WTC11 (cell line): ENCODE measurements around the gene WDR73. TPM values are rescaled to one million over a fixed set of nuclear protein-coding genes. Genes with fewer than 3 reads are reported as not detected.

ENCODE experiments used
- ATAC-seq: fragments of 200-7000 bp; cut with Tn5 transposase; 2 replicates; pipeline ENCODE4 v1.10.0; 2021; ENCODE audit warnings: mild to moderate bottlenecking, moderate library complexity
- CTCF ChIA-PET: fragments of 300-600 bp; sonication (Branson Sonifier 250); formaldehyde crosslinking; loops from one replicate; lab custom pipeline; 2021; ENCODE audit warnings: antibody characterized with exemption; lab: Charles Lee
- POLR2A ChIA-PET: fragments of 350-600 bp; sonication (Branson Sonifier 250); formaldehyde crosslinking; loops from one replicate; lab custom pipeline; 2021; ENCODE audit warnings: antibody characterized with exemption; lab: Charles Lee
- DNase-seq: peaks from one replicate; pipeline ENCODE4 v3.0.0; 2021; ENCODE audit warnings: low spot score
- H3K27ac Mint-ChIP-seq: 2 replicates; pipeline ENCODE4 v1.8.0; 2021; ENCODE audit warnings: mixed read lengths
- H3K27me3 Mint-ChIP-seq: 2 replicates; pipeline ENCODE4 v1.8.0; 2021; ENCODE audit warnings: low read depth, mild to moderate bottlenecking, moderate library complexity, mixed read lengths
- H3K36me3 Mint-ChIP-seq: 2 replicates; pipeline ENCODE4 v1.8.0; 2021; ENCODE audit warnings: mixed read lengths
- H3K4me1 Mint-ChIP-seq: 2 replicates; pipeline ENCODE4 v1.8.0; 2022; ENCODE audit warnings: mixed read lengths
- H3K4me3 Mint-ChIP-seq: 2 replicates; pipeline ENCODE4 v1.8.0; 2021; ENCODE audit warnings: mild to moderate bottlenecking, moderate library complexity, mixed read lengths
- H3K9me3 Mint-ChIP-seq: 2 replicates; pipeline ENCODE4 v1.8.0; 2021; ENCODE audit warnings: mixed read lengths
- ATF1 ChIP-seq: sonication (generic); formaldehyde crosslinking; IDR thresholded peaks from 2 replicates; pipeline ENCODE4 v1.8.1; 2023; ENCODE audit warnings: mild to moderate bottlenecking, moderate library complexity, missing genetic modification reagents
- CBFB ChIP-seq: sonication (generic); formaldehyde crosslinking; IDR thresholded peaks from 2 replicates; pipeline ENCODE4 v1.8.1; 2022; ENCODE audit warnings: mild to moderate bottlenecking, low read depth, missing genetic modification reagents
- ESRRA ChIP-seq: sonication (generic); formaldehyde crosslinking; IDR thresholded peaks from 2 replicates; pipeline ENCODE4 v1.8.1; 2022; ENCODE audit warnings: mild to moderate bottlenecking, missing genetic modification reagents, borderline replicate concordance
- FOXK1 ChIP-seq: sonication (generic); formaldehyde crosslinking; IDR thresholded peaks from 2 replicates; pipeline ENCODE4 v1.8.0; 2022; ENCODE audit warnings: mild to moderate bottlenecking, moderate library complexity, missing genetic modification reagents
- HMGA2 ChIP-seq: fragments of 250-450 bp; sonication (Bioruptor Pico); IDR thresholded peaks from 2 replicates; pipeline ENCODE4 v1.4.0; 2021; ENCODE audit warnings: mild to moderate bottlenecking, moderate library complexity
- NFYB ChIP-seq: sonication (generic); formaldehyde crosslinking; conservative IDR thresholded peaks from 2 replicates; pipeline ENCODE4 v1.8.0; 2022; ENCODE audit warnings: low read depth, missing genetic modification reagents
- NR3C1 ChIP-seq: sonication (generic); formaldehyde crosslinking; conservative IDR thresholded peaks from 2 replicates; pipeline ENCODE4 v1.8.1; 2023; ENCODE audit warnings: low read depth, mild to moderate bottlenecking, missing genetic modification reagents
- ZNF219 ChIP-seq: sonication (generic); formaldehyde crosslinking; IDR thresholded peaks from 2 replicates; pipeline ENCODE4 v1.8.0; 2023; ENCODE audit warnings: missing genetic modification reagents, mild to moderate bottlenecking, borderline replicate concordance
- ZNF232 ChIP-seq: sonication (generic); formaldehyde crosslinking; IDR thresholded peaks from 2 replicates; pipeline ENCODE4 v1.8.0; 2022; ENCODE audit warnings: mild to moderate bottlenecking, missing genetic modification reagents
- ZNF281 ChIP-seq: sonication (generic); formaldehyde crosslinking; IDR thresholded peaks from 2 replicates; pipeline ENCODE4 v1.8.0; 2023; ENCODE audit warnings: mild to moderate bottlenecking, missing genetic modification reagents
- total RNA-seq: library from RNA; stranded (reverse); gene quantifications from 3 replicates; pipeline ENCODE4 v1.2.3, GENCODE V29; 2021
- TF ChIP-seq, protein P1 (sequence below): fragments of 250-450 bp; sonication (Bioruptor Pico); IDR thresholded peaks from 2 replicates; pipeline ENCODE4 v1.8.0; 2021; ENCODE audit warnings: mild to moderate bottlenecking
- TF ChIP-seq, protein P2 (sequence below): sonication (generic); formaldehyde crosslinking; IDR thresholded peaks from 2 replicates; pipeline ENCODE4 v1.8.1; 2022; ENCODE audit warnings: low read depth, missing genetic modification reagents, borderline replicate concordance
- TF ChIP-seq, protein P3 (sequence below): fragments of 250-450 bp; sonication (Bioruptor Pico); conservative IDR thresholded peaks from 2 replicates; pipeline ENCODE4 v1.9.0; 2021; ENCODE audit warnings: mild to moderate bottlenecking
- TF ChIP-seq, protein P4 (sequence below): sonication (generic); formaldehyde crosslinking; IDR thresholded peaks from 2 replicates; pipeline ENCODE4 v1.8.1; 2023; ENCODE audit warnings: mild to moderate bottlenecking, missing genetic modification reagents
- TF ChIP-seq, protein P5 (sequence below): fragments of 250-450 bp; sonication (Bioruptor Pico); IDR thresholded peaks from 2 replicates; pipeline ENCODE4 v1.9.0; 2021; ENCODE audit warnings: mild to moderate bottlenecking
- TF ChIP-seq, protein P6 (sequence below): sonication (generic); formaldehyde crosslinking; IDR thresholded peaks from 2 replicates; pipeline ENCODE4 v1.8.1; 2023; ENCODE audit warnings: mild to moderate bottlenecking, moderate library complexity, missing genetic modification reagents

The WDR73 gene
- total RNA-seq, 1 experiment from 2014 or later: 22.6 TPM

- H3K27ac Mint-ChIP-seq: no peak overlapping the region
- ChIA-PET CTCF (interaction anchor here (0.7 to 7.5 kb wide), 9 partner anchors 19 to 219 kb away, joined by 3 to 63 read pairs (median 8); partner anchors contain the start of gene ZSCAN2), POLR2A (interaction anchor here (1.0 kb wide), 1 partner anchor 78 kb away, joined by 4 read pairs; no protein-coding TSS in a partner anchor)
- no peak for ATAC-seq
- peaks cover 21% of the 10 kb centered on the region for H3K27me3 Mint-ChIP-seq
- peaks cover 36% of the 10 kb centered on the region for H3K4me1 Mint-ChIP-seq
- H3K36me3 Mint-ChIP-seq: 0 out of 2 replicates have a peak, but pooled peaks cover 2% of the 10 kb centered on the region
- H3K9me3 Mint-ChIP-seq: no peaks in the 10 kb centered on the region
- TF ChIP-seq, protein P1, sequence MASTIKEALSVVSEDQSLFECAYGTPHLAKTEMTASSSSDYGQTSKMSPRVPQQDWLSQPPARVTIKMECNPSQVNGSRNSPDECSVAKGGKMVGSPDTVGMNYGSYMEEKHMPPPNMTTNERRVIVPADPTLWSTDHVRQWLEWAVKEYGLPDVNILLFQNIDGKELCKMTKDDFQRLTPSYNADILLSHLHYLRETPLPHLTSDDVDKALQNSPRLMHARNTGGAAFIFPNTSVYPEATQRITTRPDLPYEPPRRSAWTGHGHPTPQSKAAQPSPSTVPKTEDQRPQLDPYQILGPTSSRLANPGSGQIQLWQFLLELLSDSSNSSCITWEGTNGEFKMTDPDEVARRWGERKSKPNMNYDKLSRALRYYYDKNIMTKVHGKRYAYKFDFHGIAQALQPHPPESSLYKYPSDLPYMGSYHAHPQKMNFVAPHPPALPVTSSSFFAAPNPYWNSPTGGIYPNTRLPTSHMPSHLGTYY: no peak
- TF ChIP-seq ZNF232 (CRISPR knock-in tag) (no peak), NFYB (no peak), NR3C1 (CRISPR knock-in tag) (no peak), FOXK1 (CRISPR knock-in tag) (no peak), ZNF219 (CRISPR knock-in tag) (no peak), ZNF281 (no peak), HMGA2 (no peak)
- TF ChIP-seq, protein P2, sequence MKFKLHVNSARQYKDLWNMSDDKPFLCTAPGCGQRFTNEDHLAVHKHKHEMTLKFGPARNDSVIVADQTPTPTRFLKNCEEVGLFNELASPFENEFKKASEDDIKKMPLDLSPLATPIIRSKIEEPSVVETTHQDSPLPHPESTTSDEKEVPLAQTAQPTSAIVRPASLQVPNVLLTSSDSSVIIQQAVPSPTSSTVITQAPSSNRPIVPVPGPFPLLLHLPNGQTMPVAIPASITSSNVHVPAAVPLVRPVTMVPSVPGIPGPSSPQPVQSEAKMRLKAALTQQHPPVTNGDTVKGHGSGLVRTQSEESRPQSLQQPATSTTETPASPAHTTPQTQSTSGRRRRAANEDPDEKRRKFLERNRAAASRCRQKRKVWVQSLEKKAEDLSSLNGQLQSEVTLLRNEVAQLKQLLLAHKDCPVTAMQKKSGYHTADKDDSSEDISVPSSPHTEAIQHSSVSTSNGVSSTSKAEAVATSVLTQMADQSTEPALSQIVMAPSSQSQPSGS (CRISPR knock-in tag): no peak
- TF ChIP-seq, all 79 proteins: peak for 0
- H3K4me3 Mint-ChIP-seq: peak overlapping the region; percentile 77
- DNase-seq: no peak
These were observed 3.6 kb upstream of the WDR73 start for GRCh38 chr15:84657748-84658079.

DNA sequence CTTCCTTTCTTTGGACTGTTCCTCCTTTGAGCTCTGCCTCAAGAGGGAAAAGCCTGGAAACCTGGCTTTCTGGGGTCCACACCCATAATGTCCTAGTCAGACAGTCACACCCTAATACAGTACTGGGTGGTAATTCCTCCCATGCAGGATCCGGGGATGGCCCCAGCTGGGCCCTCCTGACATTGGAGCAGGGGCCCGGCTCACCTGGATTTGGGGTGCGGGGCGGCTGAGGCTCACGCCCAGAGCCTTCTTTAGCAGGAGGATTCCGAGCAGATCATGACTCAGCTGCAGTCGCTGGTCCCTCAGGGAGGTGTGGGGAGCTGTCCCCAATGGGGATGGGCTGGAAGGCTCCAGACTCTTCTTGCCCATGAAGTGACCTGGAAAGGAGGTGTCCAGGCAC, 2.9 kb upstream of the WDR73 start:
- H3K4me3 Mint-ChIP-seq: peak overlapping the region; percentile 77
- H3K36me3 Mint-ChIP-seq: peaks cover 7% of the 10 kb centered on the region
- no peak for ATAC-seq
- peaks cover 40% of the 10 kb centered on the region for H3K4me1 Mint-ChIP-seq
- no peak for DNase-seq
- CTCF ChIA-PET: interaction anchor here (0.9 to 7.5 kb wide), 6 partner anchors 19 to 271 kb away, joined by 4 to 63 read pairs (median 10); partner anchors contain the start of gene ZSCAN2
- no peak overlapping the region for H3K27ac Mint-ChIP-seq
- H3K27me3 Mint-ChIP-seq: peaks cover 21% of the 10 kb centered on the region
- POLR2A ChIA-PET: no interaction called here
- H3K9me3 Mint-ChIP-seq: no peaks in the 10 kb centered on the region
- no peak for TF ChIP-seq ATF1 (CRISPR knock-in tag)
- no peak for TF ChIP-seq ESRRA (CRISPR knock-in tag)
- TF ChIP-seq, protein P3, sequence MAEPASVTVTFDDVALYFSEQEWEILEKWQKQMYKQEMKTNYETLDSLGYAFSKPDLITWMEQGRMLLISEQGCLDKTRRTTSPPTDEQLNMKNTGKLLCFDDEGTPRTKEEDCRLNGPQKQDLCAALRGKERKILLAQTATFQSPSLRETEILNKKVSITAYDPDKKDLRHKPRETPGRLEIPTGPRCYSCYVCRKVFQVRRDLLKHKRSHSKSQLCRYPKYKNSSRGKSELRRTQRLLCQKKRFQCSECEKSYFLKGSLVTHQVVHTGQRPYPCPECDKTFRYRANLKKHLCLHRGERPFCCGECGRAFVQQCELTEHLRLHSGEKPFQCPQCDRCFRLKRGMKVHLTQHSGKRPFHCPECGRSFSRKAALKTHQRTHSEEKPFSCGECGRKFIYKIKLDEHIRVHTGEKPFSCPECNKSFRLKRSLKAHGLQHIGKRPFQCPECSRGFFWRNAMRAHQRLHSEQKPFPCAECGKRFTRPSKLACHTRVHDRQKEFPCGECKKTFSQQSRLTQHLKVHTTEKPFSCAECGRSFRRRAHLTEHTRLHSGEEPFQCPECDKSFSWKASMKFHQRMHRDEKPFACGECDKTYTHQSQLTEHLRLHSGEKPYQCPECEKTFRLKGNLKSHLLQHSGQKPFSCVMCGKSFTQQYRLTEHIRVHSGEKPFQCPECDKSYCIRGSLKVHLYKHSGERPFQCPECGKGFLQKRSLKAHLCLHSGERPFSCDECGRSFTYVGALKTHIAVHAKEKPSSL (CRISPR knock-in tag): no peak
- TF ChIP-seq CBFB (CRISPR knock-in tag): no peak
- TF ChIP-seq, protein P4, sequence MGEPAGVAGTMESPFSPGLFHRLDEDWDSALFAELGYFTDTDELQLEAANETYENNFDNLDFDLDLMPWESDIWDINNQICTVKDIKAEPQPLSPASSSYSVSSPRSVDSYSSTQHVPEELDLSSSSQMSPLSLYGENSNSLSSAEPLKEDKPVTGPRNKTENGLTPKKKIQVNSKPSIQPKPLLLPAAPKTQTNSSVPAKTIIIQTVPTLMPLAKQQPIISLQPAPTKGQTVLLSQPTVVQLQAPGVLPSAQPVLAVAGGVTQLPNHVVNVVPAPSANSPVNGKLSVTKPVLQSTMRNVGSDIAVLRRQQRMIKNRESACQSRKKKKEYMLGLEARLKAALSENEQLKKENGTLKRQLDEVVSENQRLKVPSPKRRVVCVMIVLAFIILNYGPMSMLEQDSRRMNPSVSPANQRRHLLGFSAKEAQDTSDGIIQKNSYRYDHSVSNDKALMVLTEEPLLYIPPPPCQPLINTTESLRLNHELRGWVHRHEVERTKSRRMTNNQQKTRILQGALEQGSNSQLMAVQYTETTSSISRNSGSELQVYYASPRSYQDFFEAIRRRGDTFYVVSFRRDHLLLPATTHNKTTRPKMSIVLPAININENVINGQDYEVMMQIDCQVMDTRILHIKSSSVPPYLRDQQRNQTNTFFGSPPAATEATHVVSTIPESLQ (CRISPR knock-in tag): no peak
- TF ChIP-seq, protein P5, sequence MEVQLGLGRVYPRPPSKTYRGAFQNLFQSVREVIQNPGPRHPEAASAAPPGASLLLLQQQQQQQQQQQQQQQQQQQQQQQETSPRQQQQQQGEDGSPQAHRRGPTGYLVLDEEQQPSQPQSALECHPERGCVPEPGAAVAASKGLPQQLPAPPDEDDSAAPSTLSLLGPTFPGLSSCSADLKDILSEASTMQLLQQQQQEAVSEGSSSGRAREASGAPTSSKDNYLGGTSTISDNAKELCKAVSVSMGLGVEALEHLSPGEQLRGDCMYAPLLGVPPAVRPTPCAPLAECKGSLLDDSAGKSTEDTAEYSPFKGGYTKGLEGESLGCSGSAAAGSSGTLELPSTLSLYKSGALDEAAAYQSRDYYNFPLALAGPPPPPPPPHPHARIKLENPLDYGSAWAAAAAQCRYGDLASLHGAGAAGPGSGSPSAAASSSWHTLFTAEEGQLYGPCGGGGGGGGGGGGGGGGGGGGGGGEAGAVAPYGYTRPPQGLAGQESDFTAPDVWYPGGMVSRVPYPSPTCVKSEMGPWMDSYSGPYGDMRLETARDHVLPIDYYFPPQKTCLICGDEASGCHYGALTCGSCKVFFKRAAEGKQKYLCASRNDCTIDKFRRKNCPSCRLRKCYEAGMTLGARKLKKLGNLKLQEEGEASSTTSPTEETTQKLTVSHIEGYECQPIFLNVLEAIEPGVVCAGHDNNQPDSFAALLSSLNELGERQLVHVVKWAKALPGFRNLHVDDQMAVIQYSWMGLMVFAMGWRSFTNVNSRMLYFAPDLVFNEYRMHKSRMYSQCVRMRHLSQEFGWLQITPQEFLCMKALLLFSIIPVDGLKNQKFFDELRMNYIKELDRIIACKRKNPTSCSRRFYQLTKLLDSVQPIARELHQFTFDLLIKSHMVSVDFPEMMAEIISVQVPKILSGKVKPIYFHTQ (CRISPR knock-in tag): no peak
- TF ChIP-seq, protein P6, sequence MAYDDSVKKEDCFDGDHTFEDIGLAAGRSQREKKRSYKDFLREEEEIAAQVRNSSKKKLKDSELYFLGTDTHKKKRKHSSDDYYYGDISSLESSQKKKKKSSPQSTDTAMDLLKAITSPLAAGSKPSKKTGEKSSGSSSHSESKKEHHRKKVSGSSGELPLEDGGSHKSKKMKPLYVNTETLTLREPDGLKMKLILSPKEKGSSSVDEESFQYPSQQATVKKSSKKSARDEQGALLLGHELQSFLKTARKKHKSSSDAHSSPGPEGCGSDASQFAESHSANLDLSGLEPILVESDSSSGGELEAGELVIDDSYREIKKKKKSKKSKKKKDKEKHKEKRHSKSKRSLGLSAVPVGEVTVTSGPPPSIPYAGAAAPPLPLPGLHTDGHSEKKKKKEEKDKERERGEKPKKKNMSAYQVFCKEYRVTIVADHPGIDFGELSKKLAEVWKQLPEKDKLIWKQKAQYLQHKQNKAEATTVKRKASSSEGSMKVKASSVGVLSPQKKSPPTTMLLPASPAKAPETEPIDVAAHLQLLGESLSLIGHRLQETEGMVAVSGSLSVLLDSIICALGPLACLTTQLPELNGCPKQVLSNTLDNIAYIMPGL (CRISPR knock-in tag): no peak
